ENCODE results near the gene ANGPT4.

- TF ChIP-seq CTCF (IDR thresholded peaks at IDR 0.05 in 4 of 5, conservative IDR thresholded peaks at IDR 0.05 in 1 of 5) (no peak), POLR2A (IDR thresholded peaks at IDR 0.05) (no peak)
Measured at GRCh38 chr20:896501-897025, 19.6 kb downstream of the ANGPT4 start.

All from gastrocnemius medialis (tissue), 4 donors.